Measurements from ENCODE around the gene PROK2.

- TF ChIP-seq CTCF (IDR thresholded peaks at IDR 0.05) (no peak), EZH2phosphoT487 (IDR thresholded peaks at IDR 0.05) (no peak)
These were observed 28.8 kb upstream of the PROK2 start for GRCh38 chr3:71813704-71814103.
